Left ventricle myocardium inferior (tissue), 1 donor: Measurements from ENCODE around the gene TK1. TPM values are rescaled to one million over a fixed set of nuclear protein-coding genes. Genes with fewer than 3 reads are reported as not detected.

Experiments used
- DNase-seq: peaks from one replicate; pipeline ENCODE4 v3.0.0-alpha.2; 2020
- H3K27ac ChIP-seq: fragments of 200-600 bp; replicated peaks from 2 replicates; pipeline ENCODE4 v1.8.0; 2021
- H3K27me3 ChIP-seq: fragments of 200-600 bp; 2 replicates; pipeline ENCODE4 v1.8.0; 2021; ENCODE audit warnings: low read depth
- H3K36me3 ChIP-seq: fragments of 200-600 bp; 2 replicates; pipeline ENCODE4 v1.8.0; 2021
- H3K4me1 ChIP-seq: fragments of 200-600 bp; 2 replicates; pipeline ENCODE4 v1.8.0; 2021
- H3K4me3 ChIP-seq: fragments of 200-600 bp; 2 replicates; pipeline ENCODE4 v1.8.0; 2021; ENCODE audit warnings: mild to moderate bottlenecking, moderate library complexity
- H3K9me3 ChIP-seq: fragments of 200-600 bp; replicated peaks from 2 replicates; pipeline ENCODE4 v1.8.0; 2021
- CTCF ChIP-seq: fragments of 200-600 bp; IDR thresholded peaks from 2 replicates; pipeline ENCODE4 v1.8.0; 2021; ENCODE audit warnings: antibody characterized with exemption, mild to moderate bottlenecking, borderline replicate concordance
- intact Hi-C: fragments of 100-400 bp; cut with micrococcal nuclease; formaldehyde crosslinking; loops from one replicate; pipeline ENCODE4 v1.11.0; 2022
- total RNA-seq: library from RNA; stranded (reverse); fragmentation: NEBNext Ultra II Directional; extraction: Animal tissue kit (Norgen Biotek cat#: 25700); gene quantifications from one replicate; pipeline ENCODE4 v1.2.1, GENCODE V29; 2021
- donor health status: DM: no; HTN: yes; CAD: no; lungs with severe emphysema.

The TK1 gene
- total RNA-seq, 1 donor from 2014 or later: 1.8 TPM

GRCh38 chr17:78148286-78149016 is 38.4 kb downstream of the TK1 start:
- Histone ChIP-seq H3K27ac (no peak overlapping the region), H3K36me3 (no peaks in the 10 kb centered on the region), H3K9me3 (no peaks in the 10 kb centered on the region), H3K27me3 (no peaks in the 10 kb centered on the region), H3K4me1 (peaks cover 37% of the 10 kb centered on the region), H3K4me3 (no peak overlapping the region)
- no peak for TF ChIP-seq CTCF
- intact Hi-C loops: no loop called here
- no peak for DNase-seq

- Histone ChIP-seq H3K4me3 (no peak overlapping the region), H3K27me3 (no peaks in the 10 kb centered on the region), H3K36me3 (no peaks in the 10 kb centered on the region), H3K27ac (no peak overlapping the region), H3K4me1 (peaks cover 37% of the 10 kb centered on the region), H3K9me3 (no peaks in the 10 kb centered on the region)
- TF ChIP-seq CTCF: no peak
- intact Hi-C loops: no loop called here
- DNase-seq: no peak
These were observed 39.4 kb downstream of the TK1 start for GRCh38 chr17:78147315-78147998.

- Histone ChIP-seq H3K4me3 (no peak overlapping the region), H3K9me3 (no peaks in the 10 kb centered on the region), H3K27me3 (no peaks in the 10 kb centered on the region), H3K36me3 (no peaks in the 10 kb centered on the region), H3K27ac (no peak overlapping the region), H3K4me1 (peaks cover 35% of the 10 kb centered on the region)
- no peak for TF ChIP-seq CTCF
- intact Hi-C loops: no loop called here
- no peak for DNase-seq
These were observed 40.0 kb downstream of the TK1 start for GRCh38 chr17:78146881-78147280.

GRCh38 chr17:78146471-78146869 is 40.4 kb downstream of the TK1 start:
- intact Hi-C loops: no loop called here
- no peaks in the 10 kb centered on the region for H3K27me3 ChIP-seq
- H3K36me3 ChIP-seq: no peaks in the 10 kb centered on the region
- no peak for TF ChIP-seq CTCF
- H3K4me3 ChIP-seq: no peak overlapping the region
- no peaks in the 10 kb centered on the region for H3K9me3 ChIP-seq
- peaks cover 37% of the 10 kb centered on the region for H3K4me1 ChIP-seq
- no peak overlapping the region for H3K27ac ChIP-seq
- no peak for DNase-seq

GRCh38 chr17:78144736-78145641 is 41.9 kb downstream of the TK1 start:
- no peak for TF ChIP-seq CTCF
- DNase-seq: no peak
- Histone ChIP-seq H3K27me3 (no peaks in the 10 kb centered on the region), H3K4me1 (peaks cover 42% of the 10 kb centered on the region), H3K9me3 (no peaks in the 10 kb centered on the region), H3K36me3 (no peaks in the 10 kb centered on the region), H3K27ac (peak overlapping the region; percentile 90), H3K4me3 (peak overlapping the region; percentile 26)
- intact Hi-C loops: no loop called here
